HG03469 (cell line): ENCODE measurements around the gene OR2F1.

ENCODE experiments used
- ATAC-seq: cut with Tn5 transposase; IDR thresholded peaks from one replicate; pipeline ENCODE4 v1.9.1; 2021; ENCODE audit warnings: mild to moderate bottlenecking, moderate library complexity, moderate number of reproducible peaks; ENCODE audit not compliant: unreplicated experiment

The OR2F1 gene

GRCh38 chr7:143953421-143953820 is 1.2 kb upstream of the OR2F1 start:
- no peak for ATAC-seq

GRCh38 chr7:143954135-143954534 is 509 bp upstream of the OR2F1 start:
- no peak for ATAC-seq

DNA sequence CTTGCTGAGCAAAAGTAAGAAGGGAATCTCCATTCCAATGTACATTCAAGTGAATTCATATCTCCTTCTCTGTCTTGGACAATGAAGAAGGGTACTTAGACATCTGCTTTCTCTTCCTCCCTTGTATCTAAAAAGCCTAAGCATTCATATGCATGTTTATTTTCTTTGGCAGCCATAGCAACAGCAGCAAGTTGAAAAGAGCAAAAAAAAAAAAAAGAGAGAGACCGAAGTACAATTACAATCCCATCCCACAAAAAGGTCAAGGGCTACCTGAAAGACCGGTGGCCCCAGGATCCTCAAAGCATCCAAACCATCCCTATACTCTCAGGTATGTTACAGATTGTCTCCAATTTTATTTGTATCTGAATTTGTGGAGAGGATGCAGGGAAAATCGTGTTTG is 4.1 kb downstream of the OR2F1 start:
- ATAC-seq: no peak

DNA sequence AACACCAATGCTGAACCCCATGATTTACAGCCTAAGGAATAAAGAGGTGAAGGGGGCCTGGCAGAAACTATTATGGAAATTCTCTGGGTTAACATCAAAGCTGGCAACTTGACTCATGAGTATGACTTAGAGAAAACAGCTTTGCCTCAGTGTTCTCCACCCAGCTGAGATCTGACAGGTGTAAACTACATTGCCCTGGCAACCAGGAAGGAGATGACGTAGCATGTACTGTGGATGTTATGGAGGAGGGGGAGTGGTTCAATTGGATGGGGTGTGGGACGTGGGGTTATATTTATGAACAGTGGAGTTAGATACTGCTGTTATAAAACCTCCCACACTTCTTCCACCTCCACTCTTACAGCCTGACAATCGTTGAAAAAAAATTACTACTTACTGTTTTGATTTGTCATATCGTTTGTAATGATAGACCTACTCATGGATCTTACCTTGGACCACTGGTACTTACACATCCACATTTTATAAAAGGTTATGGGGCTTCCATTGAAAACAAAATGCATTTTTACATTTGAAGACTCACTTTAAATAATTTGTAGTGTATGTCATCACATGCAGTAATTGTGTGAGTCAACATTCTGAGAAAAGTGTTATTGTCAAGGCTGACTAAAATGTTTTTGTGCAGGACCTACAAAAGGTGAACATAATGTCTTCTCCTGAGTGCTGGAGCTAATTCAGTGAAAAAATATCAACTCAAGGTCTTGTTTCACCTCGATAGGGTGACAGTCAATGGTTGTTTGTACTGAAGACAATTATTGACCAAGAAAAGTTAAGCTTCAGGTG is 6.4 kb downstream of the OR2F1 start:
- ATAC-seq: no peak

GRCh38 chr7:143965280-143965679 is 10.6 kb downstream of the OR2F1 start:
- ATAC-seq: no peak

- no peak for ATAC-seq
Measured at GRCh38 chr7:143967398-143967797, 12.8 kb downstream of the OR2F1 start.

GRCh38 chr7:143973870-143974416 is 19.3 kb downstream of the OR2F1 start:
- no peak for ATAC-seq

- no peak for ATAC-seq
Measured at GRCh38 chr7:143974459-143974858, 19.8 kb downstream of the OR2F1 start.

- no peak for ATAC-seq
Measured at GRCh38 chr7:143975617-143976016, 21.0 kb downstream of the OR2F1 start.

DNA sequence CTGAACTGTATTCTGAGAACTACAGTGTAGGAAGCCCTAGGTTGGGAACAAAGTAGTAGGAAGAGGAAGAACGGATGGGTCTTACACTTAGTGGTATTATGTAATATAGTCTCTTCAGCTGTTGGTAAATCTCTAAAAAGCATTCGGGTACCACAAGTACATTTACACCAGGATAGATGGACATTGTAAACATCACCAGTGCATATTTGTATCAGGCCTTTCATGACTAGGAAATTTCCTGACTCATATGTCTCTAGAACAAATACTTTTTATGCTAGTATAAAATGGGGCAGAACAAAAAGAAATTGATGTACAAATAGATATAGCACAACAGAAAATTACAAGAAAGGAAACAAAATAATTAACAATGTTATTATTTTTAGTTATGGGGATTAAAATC is 23.9 kb downstream of the OR2F1 start:
- no peak for ATAC-seq

DNA sequence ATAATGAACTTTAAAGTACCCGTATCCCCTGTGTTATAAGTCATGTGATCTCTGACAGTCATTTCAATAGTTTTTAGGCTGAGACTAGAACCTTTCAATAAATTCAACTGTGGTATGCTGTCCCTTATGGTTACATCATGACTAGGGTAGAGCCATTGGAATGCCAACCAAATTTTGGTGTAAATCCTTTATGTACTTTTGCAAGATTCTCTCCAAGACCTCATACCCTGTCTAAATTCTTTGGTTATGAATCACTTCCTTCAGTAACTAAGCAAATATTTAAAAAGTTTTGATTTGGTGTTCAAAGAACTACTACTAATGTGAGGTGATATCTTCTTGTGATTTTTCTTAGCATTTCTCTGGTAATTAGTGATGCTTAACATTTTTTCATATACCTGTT is 24.7 kb downstream of the OR2F1 start:
- ATAC-seq: no peak

DNA sequence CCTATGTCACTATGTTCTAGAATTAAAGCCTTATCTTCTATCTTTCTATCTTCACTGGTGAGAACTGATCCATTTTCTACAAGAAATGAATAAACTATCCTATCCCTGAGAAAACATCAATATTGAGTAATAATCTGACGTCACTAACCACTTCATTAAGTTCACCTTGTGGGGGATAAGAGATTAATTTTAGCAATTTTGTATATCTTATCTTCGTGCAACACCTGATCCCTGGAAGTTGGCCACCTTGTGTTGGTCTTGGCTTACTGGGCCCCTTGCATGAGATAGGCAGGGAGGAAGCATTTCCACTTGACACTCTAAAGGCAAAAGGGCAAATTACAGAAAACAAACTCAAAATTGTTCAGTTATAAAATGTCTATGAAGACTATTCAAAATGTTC is 25.4 kb downstream of the OR2F1 start:
- no peak for ATAC-seq

- ATAC-seq: no peak
Measured at GRCh38 chr7:143980746-143981510, 26.3 kb downstream of the OR2F1 start.

DNA sequence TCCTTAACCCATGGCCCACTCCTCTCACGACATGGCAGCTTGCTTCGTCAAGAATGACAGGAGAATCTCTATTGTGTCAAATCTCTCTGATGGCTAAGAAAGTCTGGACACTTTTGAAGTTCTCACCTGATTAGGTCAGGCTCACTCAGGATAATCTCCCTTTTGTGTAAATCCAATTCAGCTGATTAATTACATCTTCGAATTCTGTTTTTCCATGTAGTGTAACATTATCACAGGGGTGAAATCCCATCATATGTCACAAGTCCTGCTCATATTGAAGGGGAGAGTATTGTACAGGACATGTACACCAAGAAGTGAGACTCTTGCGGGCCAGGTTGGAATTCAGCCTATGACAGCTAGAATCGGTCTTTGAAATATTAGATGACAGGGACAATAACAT is 29.3 kb downstream of the OR2F1 start:
- no peak for ATAC-seq

GRCh38 chr7:143987513-143987912 is 32.9 kb downstream of the OR2F1 start:
- peak; percentile 62 for ATAC-seq

DNA sequence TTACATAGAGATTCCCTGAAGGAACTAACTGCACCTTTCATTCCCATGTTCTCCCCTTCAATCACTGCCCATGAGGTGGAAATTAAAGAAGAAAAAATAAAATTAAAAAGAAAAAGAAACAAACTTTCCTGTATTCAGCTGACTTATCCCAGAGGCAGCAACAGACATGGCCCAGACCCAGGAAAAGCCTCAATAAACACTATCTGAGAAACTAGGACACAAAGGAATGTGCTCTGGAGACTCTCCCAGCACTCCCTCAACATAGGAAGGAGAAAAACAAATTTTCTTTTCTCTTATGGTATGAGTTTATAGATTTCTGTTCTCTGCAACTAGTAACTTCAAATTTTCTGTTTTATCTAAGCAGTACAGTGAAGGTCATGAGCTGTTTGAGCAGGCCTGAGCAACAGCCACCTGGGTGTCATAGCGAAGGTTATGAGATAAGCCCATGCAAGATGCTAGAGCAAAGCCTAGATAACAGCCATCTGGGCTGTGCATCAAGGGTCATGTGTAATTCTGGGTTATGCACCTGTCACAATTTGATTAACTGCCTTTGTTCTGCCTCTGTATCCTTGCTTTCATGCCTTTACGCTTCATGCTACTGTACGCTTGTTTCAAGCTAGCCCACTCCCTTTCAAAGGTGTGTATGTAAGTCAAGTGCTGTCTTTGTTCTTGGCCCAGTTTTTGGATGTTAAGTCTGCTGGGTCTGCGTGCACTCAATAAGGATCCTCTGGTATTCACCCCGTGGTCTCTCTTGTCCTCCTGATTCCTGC is 34.5 kb downstream of the OR2F1 start:
- no peak for ATAC-seq

- ATAC-seq: no peak
Measured at GRCh38 chr7:143992670-143993069, 38.0 kb downstream of the OR2F1 start.

GRCh38 chr7:143993924-143994323 is 39.3 kb downstream of the OR2F1 start:
- ATAC-seq: no peak

- ATAC-seq: no peak
Measured at GRCh38 chr7:144000020-144000419, 45.4 kb downstream of the OR2F1 start, which contains the start of gene OR6B1. Gene OR6B1, plus strand, starts transcription at chr7:144000320. Its CDS starts 3,677 bp downstream, at chr7:144003997.

- ATAC-seq: no peak
Measured at GRCh38 chr7:144001543-144001942, 46.9 kb downstream of the OR2F1 start.

GRCh38 chr7:144004703-144005102 is 50.1 kb downstream of the OR2F1 start:
- ATAC-seq: no peak
